BE2C (cell line): ENCODE results near the gene OR2AE1.

Experiments used
- DNase-seq: peaks from one replicate; pipeline ENCODE4 v3.0.0-alpha.2; 2020
- H3K27me3 ChIP-seq: fragments of 250-450 bp; sonication (Bioruptor Pico); 2 replicates; pipeline ENCODE4 v1.5.1; 2020; ENCODE audit warnings: mild to moderate bottlenecking
- H3K36me3 ChIP-seq: fragments of 250-450 bp; sonication (Bioruptor Pico); 2 replicates; pipeline ENCODE4 v1.5.1; 2020; ENCODE audit warnings: mild to moderate bottlenecking
- H3K4me1 ChIP-seq: fragments of 250-450 bp; sonication (Bioruptor Pico); 2 replicates; pipeline ENCODE4 v1.5.1; 2020
- H3K4me3 ChIP-seq: 2 replicates; pipeline ENCODE4 v1.5.1; 2011; ENCODE audit warnings: low read depth, low read length
- H3K9me3 ChIP-seq: fragments of 250-450 bp; sonication (Bioruptor Pico); 2 replicates; pipeline ENCODE4 v1.5.1; 2020
- TF ChIP-seq, protein P1 (sequence below): IDR thresholded peaks from 2 replicates; pipeline ENCODE4 v1.5.1; 2012; ENCODE audit warnings: mild to moderate bottlenecking, low read depth, low read length

Gene OR2AE1

DNA sequence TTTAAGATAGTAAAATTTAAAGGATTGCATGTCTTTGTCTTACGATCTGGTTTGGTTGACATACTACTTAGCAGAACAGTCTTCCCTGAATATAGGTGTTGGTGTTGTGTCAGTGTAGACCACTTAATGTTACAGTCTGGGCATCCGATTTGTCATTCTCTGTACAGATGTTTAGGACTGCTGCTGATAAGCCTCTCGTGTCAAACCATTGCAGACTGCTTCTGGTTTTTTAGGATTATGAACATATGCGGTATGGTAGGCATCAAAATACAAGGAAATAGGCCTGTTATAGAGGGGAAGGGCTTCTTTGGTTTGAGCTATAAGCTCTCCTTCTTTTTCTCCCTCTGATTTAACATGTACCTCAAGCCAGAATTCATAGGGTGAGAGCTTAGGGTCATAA, 41.6 kb downstream of the OR2AE1 start:
- no peaks in the 10 kb centered on the region for H3K9me3 ChIP-seq
- DNase-seq = no peak
- TF ChIP-seq, protein P1, sequence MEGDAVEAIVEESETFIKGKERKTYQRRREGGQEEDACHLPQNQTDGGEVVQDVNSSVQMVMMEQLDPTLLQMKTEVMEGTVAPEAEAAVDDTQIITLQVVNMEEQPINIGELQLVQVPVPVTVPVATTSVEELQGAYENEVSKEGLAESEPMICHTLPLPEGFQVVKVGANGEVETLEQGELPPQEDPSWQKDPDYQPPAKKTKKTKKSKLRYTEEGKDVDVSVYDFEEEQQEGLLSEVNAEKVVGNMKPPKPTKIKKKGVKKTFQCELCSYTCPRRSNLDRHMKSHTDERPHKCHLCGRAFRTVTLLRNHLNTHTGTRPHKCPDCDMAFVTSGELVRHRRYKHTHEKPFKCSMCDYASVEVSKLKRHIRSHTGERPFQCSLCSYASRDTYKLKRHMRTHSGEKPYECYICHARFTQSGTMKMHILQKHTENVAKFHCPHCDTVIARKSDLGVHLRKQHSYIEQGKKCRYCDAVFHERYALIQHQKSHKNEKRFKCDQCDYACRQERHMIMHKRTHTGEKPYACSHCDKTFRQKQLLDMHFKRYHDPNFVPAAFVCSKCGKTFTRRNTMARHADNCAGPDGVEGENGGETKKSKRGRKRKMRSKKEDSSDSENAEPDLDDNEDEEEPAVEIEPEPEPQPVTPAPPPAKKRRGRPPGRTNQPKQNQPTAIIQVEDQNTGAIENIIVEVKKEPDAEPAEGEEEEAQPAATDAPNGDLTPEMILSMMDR = no peak
- H3K4me1 ChIP-seq = no peaks in the 10 kb centered on the region
- no peaks in the 10 kb centered on the region for H3K36me3 ChIP-seq
- peaks cover 45% of the 10 kb centered on the region for H3K27me3 ChIP-seq
- no peak overlapping the region for H3K4me3 ChIP-seq

DNA sequence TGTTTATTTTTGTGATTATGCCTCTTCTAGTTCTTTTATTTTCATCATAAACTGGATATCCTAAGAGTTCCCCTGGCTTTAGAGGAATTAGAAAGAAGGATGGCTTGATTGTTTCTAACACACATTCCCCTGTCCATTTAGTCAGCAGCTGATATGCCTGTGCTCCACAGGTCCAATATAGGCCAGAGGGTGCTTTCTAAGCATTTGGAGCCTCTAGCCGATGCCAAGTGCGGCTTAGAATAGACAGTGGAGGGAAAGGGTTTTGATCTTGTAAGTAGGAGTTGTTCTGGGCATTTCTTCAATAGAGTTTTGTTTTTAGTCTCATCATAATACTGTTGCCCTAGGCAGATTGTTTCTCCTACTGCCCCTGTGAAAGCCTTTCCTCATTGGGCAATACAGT, 42.5 kb downstream of the OR2AE1 start:
- peaks cover 40% of the 10 kb centered on the region for H3K27me3 ChIP-seq

DNA sequence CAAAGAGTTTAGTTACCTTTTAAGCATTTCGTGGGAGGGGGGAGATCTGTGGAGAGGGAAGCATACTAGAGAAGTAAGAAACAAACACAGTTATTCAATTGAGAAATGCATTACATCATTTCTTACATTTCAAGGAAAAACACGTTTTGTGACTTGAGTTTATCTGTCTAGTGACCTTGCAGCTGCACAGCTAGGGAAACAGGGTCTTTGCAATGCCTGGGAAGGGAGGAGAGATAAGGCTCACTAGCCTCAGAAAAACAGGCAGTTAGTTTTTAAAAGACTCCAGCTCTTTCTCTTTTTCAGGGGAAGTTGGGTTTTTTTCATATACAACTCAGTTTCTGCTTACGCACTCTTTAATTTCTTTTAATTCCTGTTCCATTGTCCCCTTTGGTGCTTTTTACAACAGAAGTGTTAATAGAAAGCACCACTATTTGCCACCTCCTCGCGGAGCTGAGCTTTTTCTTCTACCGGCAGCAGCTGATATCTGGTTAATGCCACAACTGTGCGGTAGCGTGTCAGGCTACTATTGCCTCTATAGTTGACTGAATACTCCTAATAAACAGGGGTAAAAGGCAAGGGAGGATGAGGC, 43.5 kb downstream of the OR2AE1 start:
- no peak overlapping the region for H3K4me3 ChIP-seq
- TF ChIP-seq, protein P1 = no peak
- H3K9me3 ChIP-seq = no peaks in the 10 kb centered on the region
- H3K27me3 ChIP-seq = peaks cover 33% of the 10 kb centered on the region
- no peaks in the 10 kb centered on the region for H3K4me1 ChIP-seq
- no peaks in the 10 kb centered on the region for H3K36me3 ChIP-seq
- no peak for DNase-seq

More for the DNA sequence above, 42.5 kb downstream of the OR2AE1 start:
- H3K9me3 ChIP-seq = no peaks in the 10 kb centered on the region
- TF ChIP-seq, protein P1 = no peak
- H3K4me1 ChIP-seq = no peaks in the 10 kb centered on the region
- H3K4me3 ChIP-seq = no peak overlapping the region
- H3K36me3 ChIP-seq = no peaks in the 10 kb centered on the region
- DNase-seq = no peak

DNA sequence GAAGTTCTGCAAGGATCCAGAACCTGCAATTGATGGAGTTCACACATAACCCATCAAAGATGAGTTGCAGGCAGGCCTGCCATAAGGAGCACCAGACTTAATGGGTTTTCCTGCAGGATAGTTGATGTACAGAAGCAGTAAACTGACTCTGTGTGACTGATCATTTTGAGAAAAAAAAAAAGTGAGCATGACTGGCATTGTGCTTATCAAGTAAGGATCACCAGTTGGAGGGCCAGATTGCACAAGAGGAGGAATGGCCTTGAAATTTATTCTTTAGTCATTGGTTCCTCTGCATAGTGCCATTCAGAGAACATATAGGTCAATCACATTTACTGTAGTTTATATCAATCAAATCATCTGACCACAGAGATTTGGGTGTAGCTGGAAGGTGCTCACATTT, 45.2 kb downstream of the OR2AE1 start:
- no peaks in the 10 kb centered on the region for H3K36me3 ChIP-seq
- H3K9me3 ChIP-seq = no peaks in the 10 kb centered on the region
- no peaks in the 10 kb centered on the region for H3K4me1 ChIP-seq
- peaks cover 26% of the 10 kb centered on the region for H3K27me3 ChIP-seq
- no peak for DNase-seq
- no peak overlapping the region for H3K4me3 ChIP-seq
- TF ChIP-seq, protein P1 = no peak

DNA sequence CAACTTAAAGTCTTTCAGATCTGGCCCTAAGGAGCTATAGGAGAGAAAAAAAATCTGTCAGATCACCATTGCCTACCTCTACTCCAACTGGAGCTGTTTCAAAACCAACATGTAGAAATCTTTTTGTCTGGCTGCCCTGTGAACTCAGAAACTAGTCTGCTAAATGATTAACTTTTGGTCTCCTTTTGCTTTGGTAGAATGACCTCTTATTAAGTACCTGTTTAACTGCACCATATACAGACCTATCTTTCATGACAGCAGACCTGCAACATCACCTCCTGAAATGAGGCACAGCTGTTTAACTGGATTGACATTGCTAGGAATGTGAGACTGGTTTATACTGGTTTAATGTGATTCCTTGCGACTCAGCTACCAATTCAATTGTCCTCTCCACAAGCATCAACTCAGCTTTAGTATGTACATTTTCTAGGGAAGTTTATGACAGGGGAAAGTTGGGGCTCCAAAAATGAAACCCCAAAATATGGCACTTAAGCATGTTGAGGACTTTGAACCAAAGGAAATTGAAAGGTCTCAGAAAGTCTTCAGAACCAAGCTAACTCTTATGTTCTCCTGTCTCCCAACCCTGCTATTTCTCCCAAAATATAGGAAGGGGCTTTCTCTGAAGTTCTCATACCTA, 47.2 kb downstream of the OR2AE1 start:
- DNase-seq = no peak
- no peaks in the 10 kb centered on the region for H3K36me3 ChIP-seq
- no peaks in the 10 kb centered on the region for H3K4me1 ChIP-seq
- TF ChIP-seq, protein P1 = no peak
- H3K4me3 ChIP-seq = no peak overlapping the region
- peaks cover 19% of the 10 kb centered on the region for H3K27me3 ChIP-seq
- no peaks in the 10 kb centered on the region for H3K9me3 ChIP-seq

DNA sequence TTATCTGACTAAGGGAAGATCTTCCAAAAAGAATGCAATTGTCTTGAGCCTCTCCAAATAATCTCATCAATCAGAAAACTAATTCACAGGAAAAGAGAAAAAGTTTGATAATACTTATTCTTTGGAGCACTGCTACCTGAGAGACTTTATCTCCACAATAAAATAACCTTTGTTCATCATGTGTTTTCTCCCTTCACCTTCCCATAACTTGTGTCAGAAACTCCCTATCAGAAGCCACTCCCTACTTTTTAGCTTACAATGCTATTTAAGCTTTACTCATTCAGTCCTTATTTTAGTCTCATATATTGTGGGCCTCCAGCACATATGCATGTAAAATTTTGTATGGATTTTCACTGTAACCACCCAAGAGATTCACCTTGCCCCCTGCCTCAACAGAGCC, 48.0 kb downstream of the OR2AE1 start:
- DNase-seq = no peak
- H3K9me3 ChIP-seq = no peaks in the 10 kb centered on the region
- TF ChIP-seq, protein P1 = no peak
- no peaks in the 10 kb centered on the region for H3K4me1 ChIP-seq
- peaks cover 18% of the 10 kb centered on the region for H3K27me3 ChIP-seq
- H3K36me3 ChIP-seq = no peaks in the 10 kb centered on the region
- no peak overlapping the region for H3K4me3 ChIP-seq
